ENCODE results near the gene OS9.

OS9 gene

GRCh38 chr12:57737467-57738460 lies 43.8 kb downstream of the OS9 start:
- peak; percentile 40 for TF ChIP-seq CTCF (IDR thresholded peaks at IDR 0.05; ENCODE audit: low read depth, low read length, missing control alignments)
- DNase-seq (ENCODE audit: low read depth): no peak
- peak overlapping the region; percentile 29 for H3K4me3 ChIP-seq (ENCODE audit: low read depth, low read length)
- in situ Hi-C loops (cut with HindIII; ENCODE audit: low sequenced_read_pairs): no loop called here

- H3K4me3 ChIP-seq (ENCODE audit: low read depth, low read length): peak within 1 kb of the TSS; percentile 29
- in situ Hi-C loops (cut with HindIII; ENCODE audit: low sequenced_read_pairs): no loop called here
- DNase-seq (ENCODE audit: low read depth): no peak
- TF ChIP-seq CTCF (IDR thresholded peaks at IDR 0.05; ENCODE audit: low read depth, low read length, missing control alignments): no peak
Measured at GRCh38 chr12:57738661-57739237, 44.8 kb downstream of the OS9 start, which contains the start of gene AGAP2. AGAP2 (minus strand) TSS chr12:57738742; CDS start chr12:57738246, 496 bp downstream.

- TF ChIP-seq CTCF (IDR thresholded peaks at IDR 0.05; ENCODE audit: low read depth, low read length, missing control alignments): no peak
- no peak for DNase-seq (ENCODE audit: low read depth)
- in situ Hi-C loops (cut with HindIII; ENCODE audit: low sequenced_read_pairs): no loop called here
- H3K4me3 ChIP-seq (ENCODE audit: low read depth, low read length): no peak overlapping the region
Measured at GRCh38 chr12:57739387-57739786, 45.5 kb downstream of the OS9 start.

GRCh38 chr12:57739914-57740538 lies 46.1 kb downstream of the OS9 start:
- no peak for TF ChIP-seq CTCF (IDR thresholded peaks at IDR 0.05; ENCODE audit: low read depth, low read length, missing control alignments)
- no peak overlapping the region for H3K4me3 ChIP-seq (ENCODE audit: low read depth, low read length)
- in situ Hi-C loops (cut with HindIII; ENCODE audit: low sequenced_read_pairs): no loop called here
- no peak for DNase-seq (ENCODE audit: low read depth)

- no peak overlapping the region for H3K4me3 ChIP-seq (ENCODE audit: low read depth, low read length)
- no peak for DNase-seq (ENCODE audit: low read depth)
- in situ Hi-C loops (cut with HindIII; ENCODE audit: low sequenced_read_pairs): no loop called here
- TF ChIP-seq CTCF (IDR thresholded peaks at IDR 0.05; ENCODE audit: low read depth, low read length, missing control alignments): no peak
Measured at GRCh38 chr12:57740656-57741412, 46.9 kb downstream of the OS9 start.

- TF ChIP-seq CTCF (IDR thresholded peaks at IDR 0.05; ENCODE audit: low read depth, low read length, missing control alignments): no peak
- DNase-seq (ENCODE audit: low read depth): no peak
- in situ Hi-C loops (cut with HindIII; ENCODE audit: low sequenced_read_pairs): no loop called here
- no peak overlapping the region for H3K4me3 ChIP-seq (ENCODE audit: low read depth, low read length)
Measured at GRCh38 chr12:57741413-57741789, 47.5 kb downstream of the OS9 start.
